HL-60 (cell line): ENCODE measurements around the gene NIP7.

Experiments used
- DNase-seq, 2 experiments: peaks; one replicate each; pipeline ENCODE4 v3.0.0-alpha.2; 2010 to 2020; ENCODE audit warnings: low read depth in 1 of 2, low spot score in 1 of 2
- H3K27ac ChIP-seq: fragments of 250-450 bp; sonication (Bioruptor Pico); replicated peaks from 2 replicates; pipeline ENCODE4 v1.5.1; 2020; ENCODE audit warnings: mild to moderate bottlenecking, moderate library complexity
- H3K27me3 ChIP-seq: fragments of 250-450 bp; sonication (Bioruptor Pico); 2 replicates; pipeline ENCODE4 v1.5.1; 2021; ENCODE audit warnings: mild to moderate bottlenecking, moderate library complexity; ENCODE audit not compliant: insufficient read depth, poor library complexity, severe bottlenecking
- H3K4me3 ChIP-seq: replicated peaks from 2 replicates; pipeline ENCODE4 v1.5.1; 2011; ENCODE audit warnings: mild to moderate bottlenecking, control low read depth, low read length; ENCODE audit not compliant: insufficient read depth
- GABPA ChIP-seq: IDR thresholded peaks from 2 replicates; pipeline ENCODE4 v1.6.1; 2012; ENCODE audit warnings: low read depth
- POLR2AphosphoS5 ChIP-seq: IDR thresholded peaks from 2 replicates; pipeline ENCODE4 v1.6.1; 2012; ENCODE audit warnings: low read depth
- SPI1 ChIP-seq: IDR thresholded peaks from 2 replicates; pipeline ENCODE4 v1.6.1; 2012; ENCODE audit warnings: low read depth, mild to moderate bottlenecking, borderline replicate concordance
- TF ChIP-seq, protein P1 (sequence below): IDR thresholded peaks from one replicate; pipeline ENCODE4 v1.5.1; 2011; ENCODE audit warnings: low read length, control low read depth, inconsistent platforms; ENCODE audit not compliant: insufficient read depth
- TF ChIP-seq, protein P2 (sequence below): IDR thresholded peaks from 2 replicates; pipeline ENCODE4 v1.6.1; 2012; ENCODE audit warnings: low read depth; ENCODE audit not compliant: insufficient replicate concordance

The NIP7 gene

DNA sequence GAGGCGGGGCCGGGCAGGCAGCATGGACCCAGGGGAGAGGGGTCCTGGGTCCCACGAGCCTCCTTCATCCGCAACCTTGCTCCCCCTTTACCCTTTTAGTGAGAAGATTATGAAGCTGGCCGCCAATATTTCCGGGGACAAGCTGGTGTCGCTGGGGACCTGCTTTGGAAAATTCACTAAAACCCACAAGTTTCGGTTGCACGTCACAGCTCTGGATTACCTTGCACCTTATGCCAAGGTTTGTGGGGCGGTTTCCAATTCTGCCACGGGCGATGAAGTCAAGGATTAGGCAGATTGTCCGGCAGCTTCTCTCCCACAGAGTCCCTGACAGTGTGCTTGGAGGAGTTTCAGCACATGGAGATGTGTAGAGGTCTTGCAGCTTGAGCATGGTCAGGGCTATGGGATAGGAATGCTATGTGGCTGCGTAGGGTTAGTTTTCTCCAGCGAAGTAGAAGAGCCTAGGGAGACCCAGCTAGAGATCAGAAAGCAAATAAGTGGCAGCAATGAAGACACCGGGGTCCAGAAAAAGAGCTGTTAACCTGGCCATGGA is 598 bp downstream of the NIP7 start:
- H3K27me3 ChIP-seq, result no peaks in the 10 kb centered on the region
- TF ChIP-seq SPI1 (no peak), GABPA (no peak), POLR2AphosphoS5 (no peak)
- TF ChIP-seq, protein P1, sequence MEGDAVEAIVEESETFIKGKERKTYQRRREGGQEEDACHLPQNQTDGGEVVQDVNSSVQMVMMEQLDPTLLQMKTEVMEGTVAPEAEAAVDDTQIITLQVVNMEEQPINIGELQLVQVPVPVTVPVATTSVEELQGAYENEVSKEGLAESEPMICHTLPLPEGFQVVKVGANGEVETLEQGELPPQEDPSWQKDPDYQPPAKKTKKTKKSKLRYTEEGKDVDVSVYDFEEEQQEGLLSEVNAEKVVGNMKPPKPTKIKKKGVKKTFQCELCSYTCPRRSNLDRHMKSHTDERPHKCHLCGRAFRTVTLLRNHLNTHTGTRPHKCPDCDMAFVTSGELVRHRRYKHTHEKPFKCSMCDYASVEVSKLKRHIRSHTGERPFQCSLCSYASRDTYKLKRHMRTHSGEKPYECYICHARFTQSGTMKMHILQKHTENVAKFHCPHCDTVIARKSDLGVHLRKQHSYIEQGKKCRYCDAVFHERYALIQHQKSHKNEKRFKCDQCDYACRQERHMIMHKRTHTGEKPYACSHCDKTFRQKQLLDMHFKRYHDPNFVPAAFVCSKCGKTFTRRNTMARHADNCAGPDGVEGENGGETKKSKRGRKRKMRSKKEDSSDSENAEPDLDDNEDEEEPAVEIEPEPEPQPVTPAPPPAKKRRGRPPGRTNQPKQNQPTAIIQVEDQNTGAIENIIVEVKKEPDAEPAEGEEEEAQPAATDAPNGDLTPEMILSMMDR, result no peak
- TF ChIP-seq, protein P2, sequence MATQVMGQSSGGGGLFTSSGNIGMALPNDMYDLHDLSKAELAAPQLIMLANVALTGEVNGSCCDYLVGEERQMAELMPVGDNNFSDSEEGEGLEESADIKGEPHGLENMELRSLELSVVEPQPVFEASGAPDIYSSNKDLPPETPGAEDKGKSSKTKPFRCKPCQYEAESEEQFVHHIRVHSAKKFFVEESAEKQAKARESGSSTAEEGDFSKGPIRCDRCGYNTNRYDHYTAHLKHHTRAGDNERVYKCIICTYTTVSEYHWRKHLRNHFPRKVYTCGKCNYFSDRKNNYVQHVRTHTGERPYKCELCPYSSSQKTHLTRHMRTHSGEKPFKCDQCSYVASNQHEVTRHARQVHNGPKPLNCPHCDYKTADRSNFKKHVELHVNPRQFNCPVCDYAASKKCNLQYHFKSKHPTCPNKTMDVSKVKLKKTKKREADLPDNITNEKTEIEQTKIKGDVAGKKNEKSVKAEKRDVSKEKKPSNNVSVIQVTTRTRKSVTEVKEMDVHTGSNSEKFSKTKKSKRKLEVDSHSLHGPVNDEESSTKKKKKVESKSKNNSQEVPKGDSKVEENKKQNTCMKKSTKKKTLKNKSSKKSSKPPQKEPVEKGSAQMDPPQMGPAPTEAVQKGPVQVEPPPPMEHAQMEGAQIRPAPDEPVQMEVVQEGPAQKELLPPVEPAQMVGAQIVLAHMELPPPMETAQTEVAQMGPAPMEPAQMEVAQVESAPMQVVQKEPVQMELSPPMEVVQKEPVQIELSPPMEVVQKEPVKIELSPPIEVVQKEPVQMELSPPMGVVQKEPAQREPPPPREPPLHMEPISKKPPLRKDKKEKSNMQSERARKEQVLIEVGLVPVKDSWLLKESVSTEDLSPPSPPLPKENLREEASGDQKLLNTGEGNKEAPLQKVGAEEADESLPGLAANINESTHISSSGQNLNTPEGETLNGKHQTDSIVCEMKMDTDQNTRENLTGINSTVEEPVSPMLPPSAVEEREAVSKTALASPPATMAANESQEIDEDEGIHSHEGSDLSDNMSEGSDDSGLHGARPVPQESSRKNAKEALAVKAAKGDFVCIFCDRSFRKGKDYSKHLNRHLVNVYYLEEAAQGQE, result no peak
- DNase-seq, result no peak
- peak overlapping the region; percentile 80 for H3K4me3 ChIP-seq
- peak overlapping the region; percentile 84 for H3K27ac ChIP-seq

DNA sequence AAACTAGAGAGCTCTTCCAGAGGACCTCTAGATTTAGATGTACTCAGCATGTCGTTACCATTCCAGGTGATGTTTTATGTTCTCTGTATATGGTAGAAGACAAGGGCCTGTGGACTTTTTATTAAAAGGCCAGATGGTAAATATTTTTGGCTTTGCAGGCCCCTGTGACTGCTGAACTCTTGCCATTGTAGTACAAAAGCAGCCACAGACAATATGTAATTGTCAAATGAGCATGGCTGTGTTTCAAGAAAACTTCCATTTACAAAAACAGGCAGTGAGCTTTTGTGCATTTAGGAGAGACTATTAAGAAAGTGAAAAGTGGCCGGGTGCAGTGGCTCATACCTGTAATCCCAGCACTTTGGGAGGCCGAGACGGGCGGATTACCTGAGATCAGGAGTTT is 4.6 kb downstream of the NIP7 start:
- Histone ChIP-seq H3K27me3 (no peaks in the 10 kb centered on the region), H3K4me3 (no peak overlapping the region), H3K27ac (no peak overlapping the region)
- no peak for TF ChIP-seq SPI1
- TF ChIP-seq, protein P1, result no peak
- TF ChIP-seq, protein P2, result no peak
- no peak for TF ChIP-seq GABPA
- TF ChIP-seq POLR2AphosphoS5, result no peak
- DNase-seq, result no peak

DNA sequence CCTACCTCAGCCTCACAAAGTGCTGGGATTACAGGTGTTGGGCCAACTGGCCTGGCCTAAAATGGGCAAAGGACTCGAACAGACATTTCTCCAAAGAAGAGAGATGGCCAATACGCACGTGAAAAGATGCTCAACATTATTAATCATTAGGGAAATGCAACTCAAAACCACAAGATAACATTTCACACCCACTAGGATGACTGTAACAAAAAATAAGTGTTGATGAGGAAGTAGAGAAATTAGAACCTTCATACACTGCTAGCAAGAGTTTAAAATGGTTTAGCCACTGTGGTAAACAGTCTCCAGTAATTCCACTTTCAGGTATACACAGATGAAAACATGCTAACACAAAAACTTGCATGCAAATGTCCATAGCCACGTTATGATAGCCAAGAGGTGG is 6.4 kb downstream of the NIP7 start:
- no peaks in the 10 kb centered on the region for H3K27me3 ChIP-seq
- no peak overlapping the region for H3K27ac ChIP-seq
- no peak for TF ChIP-seq POLR2AphosphoS5
- TF ChIP-seq GABPA, result no peak
- TF ChIP-seq, protein P1, result no peak
- TF ChIP-seq SPI1, result no peak
- TF ChIP-seq, protein P2, result no peak
- DNase-seq, result no peak
- H3K4me3 ChIP-seq, result no peak overlapping the region
